Activated CD8-positive, alpha-beta memory T cell treated with anti-CD3 and anti-CD28 coated beads, Interleukin-2, amount 10 ng/mL, durations not matched to agents 7 days and 5 days (primary cell): ENCODE results near the gene SERP1. TPM values are rescaled to one million over a fixed set of nuclear protein-coding genes. Genes with fewer than 3 reads are reported as not detected.
A peak's percentile ranks its signal among the peaks of the same experiment; 100 is the strongest.

Experiments
- ATAC-seq: fragments of 150-1000 bp; cut with Tn5 transposase; one replicate; pipeline ENCODE4 v1.10.0; 2021; ENCODE audit warnings: moderate library complexity
- CTCF ChIA-PET: fragments of 350-600 bp; sonication (Branson Sonifier 250); formaldehyde crosslinking; loops from one replicate; lab custom pipeline; 2021; ENCODE audit warnings: antibody characterized with exemption; lab: Charles Lee
- DNase-seq: peaks from one replicate; pipeline ENCODE4 v3.0.0-alpha.2; 2020
- H3K27ac Mint-ChIP-seq: one replicate; pipeline ENCODE4 v1.8.0; 2021; ENCODE audit warnings: mild to moderate bottlenecking, mixed read lengths
- H3K27me3 Mint-ChIP-seq: one replicate; pipeline ENCODE4 v1.8.0; 2021; ENCODE audit warnings: mixed read lengths
- H3K36me3 Mint-ChIP-seq: one replicate; pipeline ENCODE4 v1.8.0; 2021; ENCODE audit warnings: mild to moderate bottlenecking, mixed read lengths
- H3K4me1 Mint-ChIP-seq: one replicate; pipeline ENCODE4 v1.8.0; 2021; ENCODE audit warnings: mixed read lengths
- H3K4me3 Mint-ChIP-seq: one replicate; pipeline ENCODE4 v1.8.0; 2021; ENCODE audit warnings: mild to moderate bottlenecking, moderate library complexity, mixed read lengths
- H3K9me3 Mint-ChIP-seq: one replicate; pipeline ENCODE4 v1.8.0; 2022; ENCODE audit warnings: low read depth, mixed read lengths
- total RNA-seq, 2 experiments: library from RNA; stranded (reverse); gene quantifications; one replicate each; pipeline ENCODE4 v1.2.3, GENCODE V29; 2021

Gene SERP1
- total RNA-seq: 10 to 100 TPM; 84.8 to 95.9 TPM

- Mint-ChIP-seq H3K4me1 (peaks cover 63% of the 10 kb centered on the region), H3K27ac (peak within 1 kb of the TSS; percentile 96), H3K27me3 (no peaks in the 10 kb centered on the region), H3K4me3 (peak within 1 kb of the TSS; percentile 92), H3K36me3 (peaks cover 41% of the 10 kb centered on the region), H3K9me3 (no peaks in the 10 kb centered on the region)
- DNase-seq (peak; percentile 99), ATAC-seq (peak; percentile 92)
- CTCF ChIA-PET: interaction anchor here (0.6 to 1.6 kb wide), 7 partner anchors 10 to 1603 kb away, joined by 3 to 5 read pairs (median 3); partner anchors contain the start of gene TSC22D2
These were observed at the start of gene SERP1, which contains the start of gene EIF2A for GRCh38 chr3:150546226-150547044. Gene SERP1, minus strand, starts transcription at chr3:150546496. Its CDS starts 361 bp downstream, at chr3:150546135. Gene EIF2A, plus strand, starts transcription at chr3:150546787. Its CDS starts 16 bp downstream, at chr3:150546803.

- ATAC-seq: no peak
- CTCF ChIA-PET: interaction anchor here (1.0 to 1.8 kb wide), 3 partner anchors 9 to 20 kb away, joined by 4 to 7 read pairs (median 4); partner anchors contain the start of gene SELENOT
- peaks cover 10% of the 10 kb centered on the region for H3K36me3 Mint-ChIP-seq
These were observed 47.9 kb upstream of the SERP1 start for GRCh38 chr3:150594150-150594549.

GRCh38 chr3:150589759-150590158 lies 43.5 kb upstream of the SERP1 start:
- H3K27me3 Mint-ChIP-seq: no peaks in the 10 kb centered on the region
- peaks cover 16% of the 10 kb centered on the region for H3K4me1 Mint-ChIP-seq
- CTCF ChIA-PET: interaction anchor here (1.5 kb wide), 1 partner anchor 13 kb away, joined by 8 read pairs; no protein-coding TSS in a partner anchor
- peaks cover 20% of the 10 kb centered on the region for H3K36me3 Mint-ChIP-seq
- H3K27ac Mint-ChIP-seq: no peak overlapping the region
- DNase-seq (no peak), ATAC-seq (peak; percentile 62)
- H3K4me3 Mint-ChIP-seq: no peak overlapping the region
- no peaks in the 10 kb centered on the region for H3K9me3 Mint-ChIP-seq

More at GRCh38 chr3:150594150-150594549, 47.9 kb upstream of the SERP1 start:
- Mint-ChIP-seq H3K9me3 (no peaks in the 10 kb centered on the region), H3K27me3 (no peaks in the 10 kb centered on the region), H3K4me1 (peaks cover 16% of the 10 kb centered on the region), H3K27ac (no peak overlapping the region), H3K4me3 (no peak overlapping the region)
- no peak for DNase-seq

GRCh38 chr3:150588027-150588830 lies 41.9 kb upstream of the SERP1 start:
- ATAC-seq (no peak), DNase-seq (no peak)
- Mint-ChIP-seq H3K27me3 (no peaks in the 10 kb centered on the region), H3K4me1 (peaks cover 17% of the 10 kb centered on the region), H3K27ac (peak overlapping the region; percentile 52), H3K4me3 (no peak overlapping the region), H3K9me3 (no peaks in the 10 kb centered on the region), H3K36me3 (peaks cover 29% of the 10 kb centered on the region)
- CTCF ChIA-PET: interaction anchor here (1.5 to 1.6 kb wide), 2 partner anchors 11 to 14 kb away, joined by 4 to 8 read pairs; partner anchors contain the start of gene SELENOT

- peak overlapping the region; percentile 41 for H3K4me3 Mint-ChIP-seq
- H3K27me3 Mint-ChIP-seq: no peaks in the 10 kb centered on the region
- H3K36me3 Mint-ChIP-seq: peaks cover 45% of the 10 kb centered on the region
- CTCF ChIA-PET: no interaction called here
- DNase-seq (no peak), ATAC-seq (peak; percentile 72)
- H3K4me1 Mint-ChIP-seq: peaks cover 16% of the 10 kb centered on the region
- H3K27ac Mint-ChIP-seq: peak overlapping the region; percentile 87
- H3K9me3 Mint-ChIP-seq: no peaks in the 10 kb centered on the region
These were observed 36.7 kb upstream of the SERP1 start for GRCh38 chr3:150583028-150583427.

- Mint-ChIP-seq H3K27me3 (no peaks in the 10 kb centered on the region), H3K4me1 (peaks cover 20% of the 10 kb centered on the region), H3K4me3 (peak overlapping the region; percentile 41), H3K27ac (peak overlapping the region; percentile 87), H3K9me3 (no peaks in the 10 kb centered on the region), H3K36me3 (peaks cover 48% of the 10 kb centered on the region)
- DNase-seq: no peak
- ATAC-seq: peak; percentile 37
- CTCF ChIA-PET: no interaction called here
These were observed 36.3 kb upstream of the SERP1 start for GRCh38 chr3:150582620-150583019.

GRCh38 chr3:150581174-150581573 lies 34.9 kb upstream of the SERP1 start:
- Mint-ChIP-seq H3K4me1 (peaks cover 31% of the 10 kb centered on the region), H3K9me3 (no peaks in the 10 kb centered on the region), H3K27me3 (no peaks in the 10 kb centered on the region), H3K27ac (no peak overlapping the region), H3K36me3 (peaks cover 58% of the 10 kb centered on the region), H3K4me3 (no peak overlapping the region)
- DNase-seq (no peak), ATAC-seq (no peak)
- CTCF ChIA-PET: no interaction called here

GRCh38 chr3:150577855-150578254 lies 31.6 kb upstream of the SERP1 start:
- Mint-ChIP-seq H3K4me1 (peaks cover 28% of the 10 kb centered on the region), H3K27ac (no peak overlapping the region), H3K27me3 (no peaks in the 10 kb centered on the region), H3K9me3 (no peaks in the 10 kb centered on the region), H3K36me3 (peaks cover 52% of the 10 kb centered on the region), H3K4me3 (no peak overlapping the region)
- ATAC-seq (no peak), DNase-seq (no peak)
- CTCF ChIA-PET: interaction anchor here (1.3 to 2.1 kb wide), 2 partner anchors 11 to 12 kb away, joined by 4 to 8 read pairs; no protein-coding TSS in a partner anchor

GRCh38 chr3:150567328-150567727 lies 21.0 kb upstream of the SERP1 start:
- H3K4me1 Mint-ChIP-seq: no peaks in the 10 kb centered on the region
- no peaks in the 10 kb centered on the region for H3K27me3 Mint-ChIP-seq
- H3K4me3 Mint-ChIP-seq: no peak overlapping the region
- H3K9me3 Mint-ChIP-seq: no peaks in the 10 kb centered on the region
- ATAC-seq (no peak), DNase-seq (no peak)
- CTCF ChIA-PET: interaction anchor here (1.3 to 1.9 kb wide), 2 partner anchors 8 to 10 kb away, joined by 3 to 4 read pairs; no protein-coding TSS in a partner anchor
- H3K36me3 Mint-ChIP-seq: peaks cover 43% of the 10 kb centered on the region
- no peak overlapping the region for H3K27ac Mint-ChIP-seq

GRCh38 chr3:150564243-150564642 lies 17.9 kb upstream of the SERP1 start:
- H3K4me3 Mint-ChIP-seq: no peak overlapping the region
- CTCF ChIA-PET: interaction anchor here (1.4 kb wide), 1 partner anchor 12 kb away, joined by 3 read pairs; no protein-coding TSS in a partner anchor
- no peak for DNase-seq
- peaks cover 6% of the 10 kb centered on the region for H3K4me1 Mint-ChIP-seq
- ATAC-seq: no peak
- no peaks in the 10 kb centered on the region for H3K27me3 Mint-ChIP-seq
- no peaks in the 10 kb centered on the region for H3K9me3 Mint-ChIP-seq
- no peak overlapping the region for H3K27ac Mint-ChIP-seq
- peaks cover 40% of the 10 kb centered on the region for H3K36me3 Mint-ChIP-seq

- Mint-ChIP-seq H3K27me3 (no peaks in the 10 kb centered on the region), H3K36me3 (peaks cover 55% of the 10 kb centered on the region), H3K4me3 (no peak overlapping the region), H3K4me1 (peaks cover 31% of the 10 kb centered on the region), H3K27ac (no peak overlapping the region), H3K9me3 (no peaks in the 10 kb centered on the region)
- no peak for DNase-seq
- CTCF ChIA-PET: no interaction called here
- ATAC-seq: no peak
These were observed 11.4 kb upstream of the SERP1 start for GRCh38 chr3:150557725-150558124.

- CTCF ChIA-PET: interaction anchor here (1.3 kb wide), 1 partner anchor 10 kb away, joined by 3 read pairs; the partner anchor contains the start of genes EIF2A and SERP1
- H3K9me3 Mint-ChIP-seq: no peaks in the 10 kb centered on the region
- H3K36me3 Mint-ChIP-seq: peaks cover 55% of the 10 kb centered on the region
- DNase-seq (no peak), ATAC-seq (no peak)
- H3K4me1 Mint-ChIP-seq: peaks cover 33% of the 10 kb centered on the region
- H3K27ac Mint-ChIP-seq: no peak overlapping the region
- H3K4me3 Mint-ChIP-seq: no peak overlapping the region
- H3K27me3 Mint-ChIP-seq: no peaks in the 10 kb centered on the region
These were observed 10.5 kb upstream of the SERP1 start for GRCh38 chr3:150556792-150557191.
